Ramos (cell line): Measurements from ENCODE around the gene CHCHD4.

Experiments
- in situ Hi-C: fragments of 300-500 bp; cut with MboI; formaldehyde crosslinking; loops from one replicate; pipeline ENCODE4 v1.14.3; 2022; ENCODE audit warnings: low sequenced_read_pairs; ENCODE audit not compliant: unreplicated experiment

CHCHD4 gene

GRCh38 chr3:14124615-14125192 is at the start of gene CHCHD4, which contains the start of gene TMEM43:
CHCHD4 (minus strand) TSS chr3:14124870; CDS start chr3:14124676, 194 bp downstream.
TMEM43 (plus strand) TSS chr3:14125052; CDS start chr3:14125194, 142 bp downstream.
- in situ Hi-C loops: no loop called here

GRCh38 chr3:14172496-14172895 is 47.8 kb upstream of the CHCHD4 start:
- in situ Hi-C loops: no loop called here

GRCh38 chr3:14170531-14171159 is 46.0 kb upstream of the CHCHD4 start:
- in situ Hi-C loops: no loop called here

- in situ Hi-C loops: no loop called here
Observed at GRCh38 chr3:14169871-14170270, 45.2 kb upstream of the CHCHD4 start.

- in situ Hi-C loops: no loop called here
Observed at GRCh38 chr3:14169435-14169834, 44.8 kb upstream of the CHCHD4 start.

- in situ Hi-C loops: no loop called here
Observed at GRCh38 chr3:14166877-14167603, 42.4 kb upstream of the CHCHD4 start.

GRCh38 chr3:14162178-14162577 is 37.5 kb upstream of the CHCHD4 start:
- in situ Hi-C loops: no loop called here

GRCh38 chr3:14161282-14161681 is 36.6 kb upstream of the CHCHD4 start:
- in situ Hi-C loops: no loop called here

GRCh38 chr3:14159426-14159825 is 34.8 kb upstream of the CHCHD4 start:
- in situ Hi-C loops: no loop called here

- in situ Hi-C loops: no loop called here
Observed at GRCh38 chr3:14158370-14158769, 33.7 kb upstream of the CHCHD4 start.

GRCh38 chr3:14157951-14158350 is 33.3 kb upstream of the CHCHD4 start:
- in situ Hi-C loops: no loop called here

- in situ Hi-C loops: no loop called here
Observed at GRCh38 chr3:14156843-14157561, 32.3 kb upstream of the CHCHD4 start.

- in situ Hi-C loops: no loop called here
Observed at GRCh38 chr3:14156201-14156600, 31.5 kb upstream of the CHCHD4 start.

- in situ Hi-C loops: no loop called here
Observed at GRCh38 chr3:14154895-14155440, 30.3 kb upstream of the CHCHD4 start.

- in situ Hi-C loops: no loop called here
Observed at GRCh38 chr3:14154276-14154675, 29.6 kb upstream of the CHCHD4 start.

GRCh38 chr3:14153663-14154062 is 29.0 kb upstream of the CHCHD4 start:
- in situ Hi-C loops: no loop called here

GRCh38 chr3:14152963-14153355 is 28.3 kb upstream of the CHCHD4 start:
- in situ Hi-C loops: no loop called here

- in situ Hi-C loops: no loop called here
Observed at GRCh38 chr3:14152233-14152962, 27.7 kb upstream of the CHCHD4 start.

- in situ Hi-C loops: no loop called here
Observed at GRCh38 chr3:14151471-14152083, 26.9 kb upstream of the CHCHD4 start.
